ENCODE measurements around the gene BSN.

The BSN gene

GRCh38 chr3:49703443-49703927 lies 149.2 kb downstream of the BSN start:
- TF ChIP-seq RAD21 (IDR thresholded peaks at IDR 0.05; ENCODE audit: low read depth) (peak; percentile 74), ZBTB7A (IDR thresholded peaks at IDR 0.05; ENCODE audit: low read depth) (0 out of 2 replicates have a peak, but pooled peaks have one; percentile 55), EP300 (IDR thresholded peaks at IDR 0.05; ENCODE audit: borderline replicate concordance) (no peak)

DNA sequence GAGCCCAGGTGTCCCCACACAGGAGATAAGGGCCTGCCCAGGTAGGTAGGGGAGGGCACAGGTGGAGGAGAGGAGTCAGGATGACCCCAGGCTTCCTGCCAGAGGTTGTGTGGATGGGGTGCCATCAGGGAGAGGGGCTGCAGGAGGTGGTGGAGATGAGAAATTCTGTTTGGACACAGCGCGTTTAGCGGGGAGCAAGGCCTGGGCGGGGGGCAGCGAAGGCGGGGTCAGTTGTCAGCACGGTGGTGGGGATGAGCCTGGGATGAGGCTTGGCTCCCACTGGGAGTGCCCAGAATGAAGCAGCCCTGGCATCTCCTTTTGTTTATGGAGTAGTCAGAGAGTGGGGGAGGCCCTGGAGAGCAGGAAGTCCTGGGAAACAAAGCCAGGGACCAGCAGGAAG lies 149.7 kb downstream of the BSN start:
- TF ChIP-seq EP300 (IDR thresholded peaks at IDR 0.05; ENCODE audit: borderline replicate concordance) = no peak
- TF ChIP-seq EGR1 (IDR thresholded peaks at IDR 0.05) = no peak
- TF ChIP-seq RAD21 (IDR thresholded peaks at IDR 0.05; ENCODE audit: low read depth) = no peak
- TF ChIP-seq MAX (IDR thresholded peaks at IDR 0.05) = no peak
- TF ChIP-seq, protein P1, sequence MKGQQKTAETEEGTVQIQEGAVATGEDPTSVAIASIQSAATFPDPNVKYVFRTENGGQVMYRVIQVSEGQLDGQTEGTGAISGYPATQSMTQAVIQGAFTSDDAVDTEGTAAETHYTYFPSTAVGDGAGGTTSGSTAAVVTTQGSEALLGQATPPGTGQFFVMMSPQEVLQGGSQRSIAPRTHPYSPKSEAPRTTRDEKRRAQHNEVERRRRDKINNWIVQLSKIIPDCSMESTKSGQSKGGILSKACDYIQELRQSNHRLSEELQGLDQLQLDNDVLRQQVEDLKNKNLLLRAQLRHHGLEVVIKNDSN (IDR thresholded peaks at IDR 0.05) = no peak
- no peak for TF ChIP-seq ZBTB7A (IDR thresholded peaks at IDR 0.05; ENCODE audit: low read depth)
- TF ChIP-seq CREB1 (IDR thresholded peaks at IDR 0.05; ENCODE audit: low read depth) = no peak
- TF ChIP-seq NFIC (IDR thresholded peaks at IDR 0.05) = no peak
- no peak for TF ChIP-seq YY1 (IDR thresholded peaks at IDR 0.05; ENCODE audit: low read depth)
- TF ChIP-seq CEBPB (IDR thresholded peaks at IDR 0.05) = no peak
- TF ChIP-seq TAF1 (IDR thresholded peaks at IDR 0.05; ENCODE audit: low read depth) = no peak
- no peak for TF ChIP-seq TCF12 (IDR thresholded peaks at IDR 0.05; ENCODE audit: low read depth)
- no peak for TF ChIP-seq REST (IDR thresholded peaks at IDR 0.05; ENCODE audit: low read depth)
- no peak for TF ChIP-seq FOXM1 (IDR thresholded peaks at IDR 0.05; ENCODE audit: borderline replicate concordance, low read depth)
- TF ChIP-seq TEAD4 (IDR thresholded peaks at IDR 0.05) = no peak

DNA sequence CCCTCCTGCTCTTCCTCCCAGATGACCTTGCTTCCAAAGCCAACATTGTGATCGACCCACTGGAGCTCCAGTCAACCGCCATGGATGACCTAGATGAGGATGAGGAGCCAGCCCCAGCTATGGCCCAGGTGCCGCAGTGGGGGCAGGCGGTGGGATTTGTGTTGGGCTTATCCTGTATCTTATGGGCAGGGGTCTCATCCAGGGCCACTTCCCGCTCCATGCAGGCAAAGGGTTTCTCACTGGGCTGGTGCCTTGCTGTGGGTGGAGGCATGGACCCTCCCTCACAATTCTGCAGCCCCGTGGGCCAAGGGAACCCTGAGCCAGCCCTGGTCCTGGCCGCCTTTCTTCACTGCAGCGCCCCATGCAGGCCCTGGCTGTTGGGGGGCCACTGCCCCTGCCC lies 150.4 kb downstream of the BSN start:
- TF ChIP-seq ZBTB7A (IDR thresholded peaks at IDR 0.05; ENCODE audit: low read depth) = no peak
- TF ChIP-seq RAD21 (IDR thresholded peaks at IDR 0.05; ENCODE audit: low read depth) = no peak
- TF ChIP-seq TEAD4 (IDR thresholded peaks at IDR 0.05) = no peak
- no peak for TF ChIP-seq TAF1 (IDR thresholded peaks at IDR 0.05; ENCODE audit: low read depth)
- no peak for TF ChIP-seq MAX (IDR thresholded peaks at IDR 0.05)
- TF ChIP-seq, protein P1 (IDR thresholded peaks at IDR 0.05) = no peak
- TF ChIP-seq TCF12 (IDR thresholded peaks at IDR 0.05; ENCODE audit: low read depth) = no peak
- TF ChIP-seq FOXM1 (IDR thresholded peaks at IDR 0.05; ENCODE audit: borderline replicate concordance, low read depth) = no peak
- no peak for TF ChIP-seq CEBPB (IDR thresholded peaks at IDR 0.05)
- no peak for TF ChIP-seq EGR1 (IDR thresholded peaks at IDR 0.05)
- TF ChIP-seq YY1 (IDR thresholded peaks at IDR 0.05; ENCODE audit: low read depth) = no peak
- no peak for TF ChIP-seq NFIC (IDR thresholded peaks at IDR 0.05)

DNA sequence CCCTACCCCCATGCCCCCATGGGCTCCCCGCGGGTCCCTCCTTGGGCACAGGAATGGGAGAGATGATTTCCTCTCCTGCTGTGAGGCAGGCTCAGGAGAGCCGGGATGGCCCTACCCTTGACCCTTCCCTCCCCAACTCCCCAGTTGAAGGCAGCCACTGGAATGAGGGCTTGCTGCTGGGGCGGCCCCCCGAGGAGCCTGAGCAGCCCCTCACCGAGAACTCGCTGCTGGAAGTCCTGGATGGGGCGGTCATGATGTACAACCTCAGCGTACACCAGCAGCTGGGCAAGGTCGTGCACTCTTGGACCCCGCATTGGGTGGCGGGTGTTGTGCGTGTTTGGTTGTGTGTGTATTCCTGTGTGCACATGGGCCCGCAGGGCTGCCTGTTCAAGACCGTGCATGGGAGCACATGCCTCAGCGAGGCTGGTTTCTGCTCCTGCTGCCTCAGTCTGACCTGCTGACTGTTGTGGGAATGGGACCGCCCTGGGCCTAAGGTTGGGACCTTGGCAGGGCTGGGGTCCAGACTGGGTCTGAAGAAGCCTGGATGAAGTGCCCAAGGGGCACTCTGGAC lies 151.2 kb downstream of the BSN start:
- no peak for TF ChIP-seq NFIC (IDR thresholded peaks at IDR 0.05)
- TF ChIP-seq REST (IDR thresholded peaks at IDR 0.05; ENCODE audit: low read depth) = no peak
- no peak for TF ChIP-seq YY1 (IDR thresholded peaks at IDR 0.05; ENCODE audit: low read depth)
- TF ChIP-seq EGR1 (IDR thresholded peaks at IDR 0.05) = no peak
- no peak for TF ChIP-seq FOXM1 (IDR thresholded peaks at IDR 0.05; ENCODE audit: borderline replicate concordance, low read depth)
- TF ChIP-seq RAD21 (IDR thresholded peaks at IDR 0.05; ENCODE audit: low read depth) = no peak
- no peak for TF ChIP-seq CEBPB (IDR thresholded peaks at IDR 0.05)
- no peak for TF ChIP-seq MAX (IDR thresholded peaks at IDR 0.05)
- no peak for TF ChIP-seq EP300 (IDR thresholded peaks at IDR 0.05; ENCODE audit: borderline replicate concordance)
- no peak for TF ChIP-seq TCF12 (IDR thresholded peaks at IDR 0.05; ENCODE audit: low read depth)
- TF ChIP-seq TEAD4 (IDR thresholded peaks at IDR 0.05) = no peak
- TF ChIP-seq, protein P1 (IDR thresholded peaks at IDR 0.05) = no peak
- no peak for TF ChIP-seq CREB1 (IDR thresholded peaks at IDR 0.05; ENCODE audit: low read depth)
- TF ChIP-seq ZBTB7A (IDR thresholded peaks at IDR 0.05; ENCODE audit: low read depth) = no peak
- TF ChIP-seq TAF1 (IDR thresholded peaks at IDR 0.05; ENCODE audit: low read depth) = no peak

DNA sequence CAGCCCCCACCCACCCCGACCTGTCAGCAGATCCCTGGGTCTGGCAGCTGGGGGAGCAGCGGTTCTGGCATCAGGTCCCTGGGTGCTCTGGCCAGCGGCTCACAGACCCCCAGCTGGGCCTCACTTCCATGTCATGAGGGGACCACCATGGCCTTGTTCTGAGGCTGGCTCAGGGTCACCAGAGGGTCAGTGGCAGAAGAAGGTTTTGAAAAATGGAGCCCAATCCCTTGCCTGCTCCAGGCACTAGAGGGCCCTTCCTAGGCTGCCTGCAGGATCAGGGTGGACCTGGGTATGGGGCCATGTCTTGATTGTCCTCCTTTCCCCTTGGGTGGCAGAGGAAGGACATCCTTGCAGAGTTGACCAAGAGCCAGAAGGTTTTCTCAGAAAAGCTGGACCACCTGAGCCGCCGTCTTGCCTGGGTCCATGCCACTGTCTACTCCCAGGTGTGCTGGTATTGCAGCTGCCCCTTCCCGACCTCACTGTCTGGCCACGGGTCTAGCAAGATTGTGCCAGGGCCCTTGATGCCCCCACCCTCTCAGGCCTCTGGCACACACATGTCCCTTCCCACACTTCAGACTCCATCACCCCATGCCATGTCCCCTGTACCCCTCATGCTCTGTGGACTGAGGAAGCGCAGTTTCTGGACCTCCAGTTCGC lies 152.3 kb downstream of the BSN start:
- TF ChIP-seq YY1 (IDR thresholded peaks at IDR 0.05; ENCODE audit: low read depth) = no peak
- TF ChIP-seq MAX (IDR thresholded peaks at IDR 0.05) = no peak
- no peak for TF ChIP-seq NFIC (IDR thresholded peaks at IDR 0.05)
- TF ChIP-seq TEAD4 (IDR thresholded peaks at IDR 0.05) = no peak
